HEK293 (cell line): ENCODE data around the gene APC2.

Experiments
- BCL11B ChIP-seq: fragments of 450-650 bp; formaldehyde crosslinking; IDR thresholded peaks from 2 replicates; pipeline ENCODE4 v1.5.1; 2016; ENCODE audit warnings: low read depth, missing biosample characterization, missing genetic modification characterization
- ELK4 ChIP-seq: IDR thresholded peaks from 2 replicates; pipeline ENCODE4 v1.6.1; 2011; ENCODE audit warnings: mild to moderate bottlenecking, low read depth, low read length, borderline replicate concordance
- FEZF1 ChIP-seq: fragments of 450-650 bp; formaldehyde crosslinking; IDR thresholded peaks from 2 replicates; pipeline ENCODE4 v1.5.1; 2016; ENCODE audit warnings: missing biosample characterization, missing genetic modification characterization
- HIC1 ChIP-seq: fragments of 450-650 bp; formaldehyde crosslinking; IDR thresholded peaks from 2 replicates; pipeline ENCODE4 v1.5.1; 2016; ENCODE audit warnings: missing biosample characterization, missing genetic modification characterization
- KLF9 ChIP-seq: fragments of 450-650 bp; formaldehyde crosslinking; IDR thresholded peaks from 2 replicates; pipeline ENCODE4 v1.5.1; 2016; ENCODE audit warnings: missing biosample characterization, missing genetic modification characterization, low read depth
- PRDM2 ChIP-seq: fragments of 450-650 bp; formaldehyde crosslinking; IDR thresholded peaks from 2 replicates; pipeline ENCODE4 v1.5.1; 2016; ENCODE audit warnings: missing biosample characterization, missing genetic modification characterization, borderline replicate concordance
- ZBTB6 ChIP-seq: fragments of 450-650 bp; formaldehyde crosslinking; IDR thresholded peaks from 2 replicates; pipeline ENCODE4 v1.5.1; 2017; ENCODE audit warnings: missing biosample characterization, missing genetic modification characterization
- ZFP3 ChIP-seq: fragments of 450-650 bp; formaldehyde crosslinking; IDR thresholded peaks from 2 replicates; pipeline ENCODE4 v1.5.1; 2016; ENCODE audit warnings: low read depth, missing biosample characterization, missing genetic modification characterization
- ZFP69B ChIP-seq: fragments of 450-650 bp; formaldehyde crosslinking; IDR thresholded peaks from 2 replicates; pipeline ENCODE4 v1.5.1; 2016; ENCODE audit warnings: missing biosample characterization, missing genetic modification characterization
- ZNF146 ChIP-seq: fragments of 450-650 bp; formaldehyde crosslinking; IDR thresholded peaks from 2 replicates; pipeline ENCODE4 v1.5.1; 2016; ENCODE audit warnings: missing biosample characterization, missing genetic modification characterization
- ZNF16 ChIP-seq: fragments of 450-650 bp; formaldehyde crosslinking; IDR thresholded peaks from 2 replicates; pipeline ENCODE4 v1.5.1; 2016; ENCODE audit warnings: low read depth, missing biosample characterization, missing genetic modification characterization
- ZNF175 ChIP-seq: fragments of 450-650 bp; formaldehyde crosslinking; IDR thresholded peaks from 2 replicates; pipeline ENCODE4 v1.5.1; 2016; ENCODE audit warnings: missing biosample characterization, missing genetic modification characterization
- ZNF214 ChIP-seq: fragments of 450-650 bp; formaldehyde crosslinking; IDR thresholded peaks from 2 replicates; pipeline ENCODE4 v1.5.1; 2017; ENCODE audit warnings: missing biosample characterization, mild to moderate bottlenecking, missing genetic modification characterization, borderline replicate concordance
- ZNF239 ChIP-seq: fragments of 450-650 bp; formaldehyde crosslinking; IDR thresholded peaks from 2 replicates; pipeline ENCODE4 v1.5.1; 2016; ENCODE audit warnings: missing biosample characterization, missing genetic modification characterization
- ZNF302 ChIP-seq: fragments of 450-650 bp; formaldehyde crosslinking; IDR thresholded peaks from 2 replicates; pipeline ENCODE4 v1.5.1; 2016; ENCODE audit warnings: missing biosample characterization, missing genetic modification characterization, low read depth
- ZNF391 ChIP-seq: fragments of 450-650 bp; formaldehyde crosslinking; IDR thresholded peaks from 2 replicates; pipeline ENCODE4 v1.5.1; 2016; ENCODE audit warnings: low read depth, missing biosample characterization, missing genetic modification characterization, borderline replicate concordance
- ZNF394 ChIP-seq: fragments of 450-650 bp; formaldehyde crosslinking; IDR thresholded peaks from 2 replicates; pipeline ENCODE4 v1.5.1; 2016; ENCODE audit warnings: missing biosample characterization, missing genetic modification characterization, mild to moderate bottlenecking, moderate library complexity, borderline replicate concordance
- ZNF449 ChIP-seq: fragments of 450-650 bp; formaldehyde crosslinking; IDR thresholded peaks from 2 replicates; pipeline ENCODE4 v1.5.1; 2017; ENCODE audit warnings: missing biosample characterization, mild to moderate bottlenecking, missing genetic modification characterization, moderate library complexity
- ZNF488 ChIP-seq: fragments of 450-650 bp; formaldehyde crosslinking; IDR thresholded peaks from 2 replicates; pipeline ENCODE4 v1.5.1; 2016; ENCODE audit warnings: missing biosample characterization, missing genetic modification characterization
- ZNF549 ChIP-seq: fragments of 450-650 bp; IDR thresholded peaks from 2 replicates; pipeline ENCODE4 v1.5.1; 2018; ENCODE audit warnings: missing biosample characterization, missing genetic modification characterization, mild to moderate bottlenecking, inconsistent platforms, moderate library complexity
- ZNF600 ChIP-seq: fragments of 450-650 bp; formaldehyde crosslinking; IDR thresholded peaks from 2 replicates; pipeline ENCODE4 v1.5.1; 2016; ENCODE audit warnings: missing biosample characterization, missing genetic modification characterization
- ZNF645 ChIP-seq: fragments of 450-650 bp; formaldehyde crosslinking; IDR thresholded peaks from 2 replicates; pipeline ENCODE4; 2016; ENCODE audit warnings: missing biosample characterization, missing genetic modification characterization
- ZNF654 ChIP-seq: fragments of 450-650 bp; formaldehyde crosslinking; IDR thresholded peaks from 2 replicates; pipeline ENCODE4 v1.5.1; 2016; ENCODE audit warnings: low read depth, missing biosample characterization, missing genetic modification characterization
- ZNF677 ChIP-seq: fragments of 450-650 bp; IDR thresholded peaks from 2 replicates; pipeline ENCODE4 v1.5.0; 2018; ENCODE audit warnings: missing biosample characterization, mild to moderate bottlenecking, missing genetic modification characterization, moderate library complexity

APC2 gene

GRCh38 chr19:1400281-1401137 is 49.4 kb upstream of the APC2 start (continued):
- TF ChIP-seq ZNF645 (tag by site-specific recombination): no peak
- TF ChIP-seq ZNF654 (tag by site-specific recombination): no peak
- no peak for TF ChIP-seq ZNF239
- TF ChIP-seq ZNF549: no peak
- TF ChIP-seq ZNF394 (tag by site-specific recombination): no peak
- TF ChIP-seq ZNF600 (tag by site-specific recombination): peak; percentile 68
- TF ChIP-seq ZNF214 (tag by site-specific recombination): no peak
- TF ChIP-seq ZFP69B (tag by site-specific recombination): peak; percentile 85; the same call in 1 of the 2 replicates
- no peak for TF ChIP-seq FEZF1
- no peak for TF ChIP-seq ZNF175 (tag by site-specific recombination)
- no peak for TF ChIP-seq ZNF302 (tag by site-specific recombination)
- TF ChIP-seq PRDM2 (tag by site-specific recombination): 0 out of 2 replicates have a peak, but pooled peaks have one; percentile 13
- no peak for TF ChIP-seq ZBTB6 (tag by site-specific recombination)
- no peak for TF ChIP-seq ZNF449 (tag by site-specific recombination)
- TF ChIP-seq BCL11B (tag by site-specific recombination): 0 out of 2 replicates have a peak, but pooled peaks have one; percentile 9
- peak; percentile 73 for TF ChIP-seq HIC1 (tag by site-specific recombination)
- no peak for TF ChIP-seq ELK4
- TF ChIP-seq ZNF677 (tag by site-specific recombination): no peak
- TF ChIP-seq ZNF488 (tag by site-specific recombination): no peak
- no peak for TF ChIP-seq ZFP3
- no peak; the same call in 1 of the 2 replicates for TF ChIP-seq ZNF391 (tag by site-specific recombination)
- no peak for TF ChIP-seq KLF9 (tag by site-specific recombination)
- no peak for TF ChIP-seq ZNF146 (tag by site-specific recombination)
- TF ChIP-seq ZNF16 (tag by site-specific recombination): 0 out of 2 replicates have a peak, but pooled peaks have one; percentile 41
